ENCODE measurements around the gene HLCS. TPM values are rescaled to one million over a fixed set of nuclear protein-coding genes. Genes with fewer than 3 reads are reported as not detected.

Gene HLCS
- total RNA-seq, 3 donors from 2014 or later = 19.5 to 26.2 (median 20.3) TPM

- intact Hi-C loops (cut with DNase I; ENCODE audit: low total_unique reads) = no loop called here
- Histone ChIP-seq H3K9me3 (peaks cover 0 to 7% of the 10 kb centered on the region in 2 donors), H3K27me3 (no peaks in the 10 kb centered on the region), H3K4me3 (no peak overlapping the region), H3K27ac (no peak overlapping the region), H3K4me1 (no peaks in the 10 kb centered on the region), H3K36me3 (no peaks in the 10 kb centered on the region)
- TF ChIP-seq, protein P1, sequence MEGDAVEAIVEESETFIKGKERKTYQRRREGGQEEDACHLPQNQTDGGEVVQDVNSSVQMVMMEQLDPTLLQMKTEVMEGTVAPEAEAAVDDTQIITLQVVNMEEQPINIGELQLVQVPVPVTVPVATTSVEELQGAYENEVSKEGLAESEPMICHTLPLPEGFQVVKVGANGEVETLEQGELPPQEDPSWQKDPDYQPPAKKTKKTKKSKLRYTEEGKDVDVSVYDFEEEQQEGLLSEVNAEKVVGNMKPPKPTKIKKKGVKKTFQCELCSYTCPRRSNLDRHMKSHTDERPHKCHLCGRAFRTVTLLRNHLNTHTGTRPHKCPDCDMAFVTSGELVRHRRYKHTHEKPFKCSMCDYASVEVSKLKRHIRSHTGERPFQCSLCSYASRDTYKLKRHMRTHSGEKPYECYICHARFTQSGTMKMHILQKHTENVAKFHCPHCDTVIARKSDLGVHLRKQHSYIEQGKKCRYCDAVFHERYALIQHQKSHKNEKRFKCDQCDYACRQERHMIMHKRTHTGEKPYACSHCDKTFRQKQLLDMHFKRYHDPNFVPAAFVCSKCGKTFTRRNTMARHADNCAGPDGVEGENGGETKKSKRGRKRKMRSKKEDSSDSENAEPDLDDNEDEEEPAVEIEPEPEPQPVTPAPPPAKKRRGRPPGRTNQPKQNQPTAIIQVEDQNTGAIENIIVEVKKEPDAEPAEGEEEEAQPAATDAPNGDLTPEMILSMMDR (IDR thresholded peaks at IDR 0.05) = no peak
- no peak for TF ChIP-seq POLR2AphosphoS5 (IDR thresholded peaks at IDR 0.05)
- TF ChIP-seq POLR2A (IDR thresholded peaks at IDR 0.05) = no peak
- DNase-seq (ENCODE audit: low spot score in 2 of 2) = no peak
Observed at GRCh38 chr21:36946949-36947356, 19.5 kb downstream of the HLCS start.

DNA sequence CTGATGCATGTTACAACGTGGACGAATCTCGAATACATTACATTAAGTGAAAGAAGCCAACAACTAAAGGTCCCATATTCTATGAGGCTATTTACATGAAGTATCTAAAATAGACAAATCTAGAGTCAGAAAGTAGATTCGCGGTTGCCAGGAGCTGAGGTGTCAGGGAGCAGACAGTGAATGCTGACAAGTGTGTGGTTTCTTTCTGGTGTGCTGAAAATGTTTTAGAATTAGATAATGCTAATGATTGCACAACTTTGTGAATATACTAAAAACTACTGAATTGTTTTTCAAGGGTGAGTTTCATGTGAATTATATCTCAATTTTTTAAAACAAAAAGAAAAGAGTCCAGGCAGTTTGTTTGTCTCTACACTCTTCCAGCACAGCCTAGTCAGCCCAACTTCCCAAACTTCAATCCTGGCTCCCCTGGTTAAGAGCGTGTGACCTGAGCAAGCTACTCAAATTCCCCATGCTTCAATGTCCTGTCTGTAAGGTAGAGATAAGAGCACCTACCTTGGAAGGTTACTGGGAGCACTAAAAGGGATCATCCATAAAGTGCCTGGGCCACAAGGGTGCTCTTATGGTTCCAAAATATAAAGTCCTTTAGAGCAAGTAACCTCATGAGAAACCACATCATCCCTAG is 20.9 kb downstream of the HLCS start:
- H3K4me1 ChIP-seq = no peaks in the 10 kb centered on the region
- no peaks in the 10 kb centered on the region for H3K27me3 ChIP-seq
- H3K36me3 ChIP-seq = no peaks in the 10 kb centered on the region
- H3K27ac ChIP-seq = no peak overlapping the region
- TF ChIP-seq POLR2AphosphoS5 (IDR thresholded peaks at IDR 0.05) = no peak
- TF ChIP-seq, protein P1 (IDR thresholded peaks at IDR 0.05) = no peak
- no peak overlapping the region for H3K4me3 ChIP-seq
- intact Hi-C loops (cut with DNase I; ENCODE audit: low total_unique reads) = no loop called here
- peaks cover 0 to 7% of the 10 kb centered on the region in 2 donors for H3K9me3 ChIP-seq
- DNase-seq (ENCODE audit: low spot score in 2 of 2) = no peak

- H3K9me3 ChIP-seq = no peaks in the 10 kb centered on the region
- no peaks in the 10 kb centered on the region for H3K4me1 ChIP-seq
- intact Hi-C loops (cut with DNase I; ENCODE audit: low total_unique reads) = no loop called here
- DNase-seq (ENCODE audit: low spot score in 2 of 2) = no peak
- TF ChIP-seq POLR2AphosphoS5 (IDR thresholded peaks at IDR 0.05) = no peak
- no peak for TF ChIP-seq POLR2A (IDR thresholded peaks at IDR 0.05)
- TF ChIP-seq, protein P1 (IDR thresholded peaks at IDR 0.05) = no peak
- H3K36me3 ChIP-seq = no peaks in the 10 kb centered on the region
- H3K27ac ChIP-seq = no peak overlapping the region
- H3K27me3 ChIP-seq = no peaks in the 10 kb centered on the region
- no peak overlapping the region for H3K4me3 ChIP-seq
Observed at GRCh38 chr21:36936361-36937135, 29.9 kb downstream of the HLCS start.

GRCh38 chr21:36934864-36935420 is 31.5 kb downstream of the HLCS start:
- H3K36me3 ChIP-seq = no peaks in the 10 kb centered on the region
- no peaks in the 10 kb centered on the region for H3K4me1 ChIP-seq
- no peaks in the 10 kb centered on the region for H3K27me3 ChIP-seq
- no peak overlapping the region for H3K27ac ChIP-seq
- TF ChIP-seq POLR2AphosphoS5 (IDR thresholded peaks at IDR 0.05) = no peak
- TF ChIP-seq, protein P1 (IDR thresholded peaks at IDR 0.05) = no peak
- no peak for TF ChIP-seq POLR2A (IDR thresholded peaks at IDR 0.05)
- DNase-seq (ENCODE audit: low spot score in 2 of 2) = no peak
- H3K9me3 ChIP-seq = no peaks in the 10 kb centered on the region
- no peak overlapping the region for H3K4me3 ChIP-seq
- intact Hi-C loops (cut with DNase I; ENCODE audit: low total_unique reads) = no loop called here

Measured in breast epithelium (tissue), 4 donors.